HepG2 (cell line): Measurements from ENCODE around the gene YY1. TPM values are rescaled to one million over a fixed set of nuclear protein-coding genes. Genes with fewer than 3 reads are reported as not detected.

ENCODE experiments used
- EED ChIP-seq: sonication (generic); formaldehyde crosslinking; IDR thresholded peaks from 2 replicates; pipeline ENCODE4 v1.5.0; 2020; ENCODE audit warnings: mild to moderate bottlenecking, missing genetic modification reagents
- EHMT2 ChIP-seq: fragments of 200-600 bp; sonication (generic); IDR thresholded peaks from 2 replicates; pipeline ENCODE4 v1.7.0; 2017; ENCODE audit warnings: antibody characterized with exemption, low read depth, low read length, borderline replicate concordance
- ETV5 ChIP-seq: IDR thresholded peaks from 2 replicates; pipeline ENCODE4 v1.6.1; 2018; ENCODE audit warnings: missing biosample characterization, missing genetic modification reagents, inconsistent platforms, borderline replicate concordance
- HNF4A ChIP-seq: sonication (generic); formaldehyde crosslinking; IDR thresholded peaks from 2 replicates; pipeline ENCODE4 v1.4.0; 2020; ENCODE audit warnings: missing genetic modification reagents
- NAIF1 ChIP-seq: sonication (generic); formaldehyde crosslinking; IDR thresholded peaks from 2 replicates; pipeline ENCODE4 v1.5.0; 2020; ENCODE audit warnings: mild to moderate bottlenecking, missing genetic modification reagents, borderline replicate concordance
- PRMT3 ChIP-seq: sonication (generic); formaldehyde crosslinking; IDR thresholded peaks from 2 replicates; pipeline ENCODE4 v1.8.1; 2022; ENCODE audit warnings: low read depth, mild to moderate bottlenecking, moderate library complexity, missing genetic modification reagents, borderline replicate concordance
- RFXANK ChIP-seq: IDR thresholded peaks from 2 replicates; pipeline ENCODE4 v1.6.1; 2016
- ZBTB7B ChIP-seq: sonication (generic); formaldehyde crosslinking; IDR thresholded peaks from 2 replicates; pipeline ENCODE4 v1.4.0; 2020; ENCODE audit warnings: missing genetic modification reagents
- ZNF331 ChIP-seq: sonication (generic); formaldehyde crosslinking; IDR thresholded peaks from 2 replicates; pipeline ENCODE4 v1.4.0; 2020; ENCODE audit warnings: missing genetic modification reagents
- ZNF350 ChIP-seq: sonication (generic); formaldehyde crosslinking; IDR thresholded peaks from 2 replicates; pipeline ENCODE4 v1.4.0; 2020; ENCODE audit warnings: mild to moderate bottlenecking, low read depth, missing genetic modification reagents, borderline replicate concordance
- polyA plus RNA-seq, 8 experiments: library from polyadenylated mRNA; depleted of rRNA in 3 of 8; stranded (reverse) in 7 of 8; unstranded in 1 of 8; fragments of >200 nt; fragmentation: Illumina TruSeq in 4 of 8; extraction: Trizol in 4 of 8; gene quantifications; 2 replicates each; pipeline versions ENCODE4 v1.2.1 to v1.2.3, GENCODE V29; 2011 to 2016; ENCODE audit warnings: low read depth in 4 of 8, missing spikeins in 1 of 8, mixed read lengths in 1 of 8; ENCODE audit not compliant: insufficient read depth in 1 of 8
- total RNA-seq, 5 experiments: library from RNA; depleted of rRNA; stranded (reverse); fragments of >200 nt; fragmentation: Illumina TruSeq; extraction: Trizol; gene quantifications; 2 replicates each; pipeline ENCODE4 v1.2.3, GENCODE V29; 2016; ENCODE audit warnings: low read depth in 1 of 5
- TF ChIP-seq, protein P1 (sequence below): sonication (generic); formaldehyde crosslinking; IDR thresholded peaks from 2 replicates; pipeline ENCODE4 v1.5.0; 2020; ENCODE audit warnings: mild to moderate bottlenecking, missing genetic modification reagents, borderline replicate concordance
- TF ChIP-seq, protein P2 (sequence below): sonication (generic); formaldehyde crosslinking; IDR thresholded peaks from 2 replicates; pipeline ENCODE4 v1.8.0; 2022; ENCODE audit warnings: mild to moderate bottlenecking, missing genetic modification reagents; ENCODE audit not compliant: insufficient replicate concordance
- TF ChIP-seq, protein P3 (sequence below): sonication (generic); formaldehyde crosslinking; conservative IDR thresholded peaks from 2 replicates; pipeline ENCODE4 v1.4.0; 2020; ENCODE audit warnings: missing genetic modification reagents
- TF ChIP-seq, protein P4 (sequence below): sonication (generic); formaldehyde crosslinking; IDR thresholded peaks from 2 replicates; pipeline ENCODE4 v1.4.0; 2020; ENCODE audit warnings: low read depth, mild to moderate bottlenecking, missing genetic modification reagents
- TF ChIP-seq, protein P5 (sequence below): IDR thresholded peaks from 2 replicates; pipeline ENCODE4 v1.6.1; 2016; ENCODE audit warnings: low read depth, borderline replicate concordance

The YY1 gene
- total and polyA plus RNA-seq, 2 of the 13 experiments (the other 11 are each of a cell fraction or from before 2014, with no cell fraction given), result 29.4 to 68.1 TPM

DNA sequence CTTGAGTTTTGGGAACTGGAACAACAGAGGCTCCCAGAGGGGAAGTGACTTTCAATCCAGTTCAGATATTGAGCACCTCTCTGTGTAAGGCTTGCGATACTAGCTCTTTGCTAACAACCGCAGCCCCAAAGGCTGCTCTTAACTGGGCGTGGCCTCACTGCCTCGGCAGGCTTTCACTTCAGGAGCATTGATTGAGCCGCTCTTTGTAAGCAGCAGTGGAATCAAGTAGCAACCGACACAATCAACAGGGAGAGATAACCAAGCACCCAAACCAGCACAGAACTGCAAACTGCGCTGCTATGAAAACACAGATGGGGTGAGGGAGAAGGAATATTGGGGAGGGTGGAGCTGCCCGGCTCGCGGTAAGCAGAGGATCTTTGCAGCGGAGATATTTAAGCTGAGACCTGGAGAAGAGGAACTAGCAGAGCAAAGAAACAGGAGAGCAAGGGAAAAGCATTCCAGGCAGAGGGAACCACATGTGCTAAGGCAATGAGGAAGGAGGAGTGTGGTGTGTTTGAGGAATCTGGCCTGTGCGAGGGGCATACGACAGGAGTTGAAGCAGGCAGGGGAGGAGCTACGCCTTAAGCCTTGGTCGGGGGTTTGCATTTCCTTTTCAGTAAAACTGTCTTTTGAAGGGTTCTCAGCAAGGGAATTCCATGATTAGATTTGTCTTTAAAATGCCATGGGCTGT lies 17.3 kb upstream of the YY1 start (continued):
- TF ChIP-seq, protein P1, sequence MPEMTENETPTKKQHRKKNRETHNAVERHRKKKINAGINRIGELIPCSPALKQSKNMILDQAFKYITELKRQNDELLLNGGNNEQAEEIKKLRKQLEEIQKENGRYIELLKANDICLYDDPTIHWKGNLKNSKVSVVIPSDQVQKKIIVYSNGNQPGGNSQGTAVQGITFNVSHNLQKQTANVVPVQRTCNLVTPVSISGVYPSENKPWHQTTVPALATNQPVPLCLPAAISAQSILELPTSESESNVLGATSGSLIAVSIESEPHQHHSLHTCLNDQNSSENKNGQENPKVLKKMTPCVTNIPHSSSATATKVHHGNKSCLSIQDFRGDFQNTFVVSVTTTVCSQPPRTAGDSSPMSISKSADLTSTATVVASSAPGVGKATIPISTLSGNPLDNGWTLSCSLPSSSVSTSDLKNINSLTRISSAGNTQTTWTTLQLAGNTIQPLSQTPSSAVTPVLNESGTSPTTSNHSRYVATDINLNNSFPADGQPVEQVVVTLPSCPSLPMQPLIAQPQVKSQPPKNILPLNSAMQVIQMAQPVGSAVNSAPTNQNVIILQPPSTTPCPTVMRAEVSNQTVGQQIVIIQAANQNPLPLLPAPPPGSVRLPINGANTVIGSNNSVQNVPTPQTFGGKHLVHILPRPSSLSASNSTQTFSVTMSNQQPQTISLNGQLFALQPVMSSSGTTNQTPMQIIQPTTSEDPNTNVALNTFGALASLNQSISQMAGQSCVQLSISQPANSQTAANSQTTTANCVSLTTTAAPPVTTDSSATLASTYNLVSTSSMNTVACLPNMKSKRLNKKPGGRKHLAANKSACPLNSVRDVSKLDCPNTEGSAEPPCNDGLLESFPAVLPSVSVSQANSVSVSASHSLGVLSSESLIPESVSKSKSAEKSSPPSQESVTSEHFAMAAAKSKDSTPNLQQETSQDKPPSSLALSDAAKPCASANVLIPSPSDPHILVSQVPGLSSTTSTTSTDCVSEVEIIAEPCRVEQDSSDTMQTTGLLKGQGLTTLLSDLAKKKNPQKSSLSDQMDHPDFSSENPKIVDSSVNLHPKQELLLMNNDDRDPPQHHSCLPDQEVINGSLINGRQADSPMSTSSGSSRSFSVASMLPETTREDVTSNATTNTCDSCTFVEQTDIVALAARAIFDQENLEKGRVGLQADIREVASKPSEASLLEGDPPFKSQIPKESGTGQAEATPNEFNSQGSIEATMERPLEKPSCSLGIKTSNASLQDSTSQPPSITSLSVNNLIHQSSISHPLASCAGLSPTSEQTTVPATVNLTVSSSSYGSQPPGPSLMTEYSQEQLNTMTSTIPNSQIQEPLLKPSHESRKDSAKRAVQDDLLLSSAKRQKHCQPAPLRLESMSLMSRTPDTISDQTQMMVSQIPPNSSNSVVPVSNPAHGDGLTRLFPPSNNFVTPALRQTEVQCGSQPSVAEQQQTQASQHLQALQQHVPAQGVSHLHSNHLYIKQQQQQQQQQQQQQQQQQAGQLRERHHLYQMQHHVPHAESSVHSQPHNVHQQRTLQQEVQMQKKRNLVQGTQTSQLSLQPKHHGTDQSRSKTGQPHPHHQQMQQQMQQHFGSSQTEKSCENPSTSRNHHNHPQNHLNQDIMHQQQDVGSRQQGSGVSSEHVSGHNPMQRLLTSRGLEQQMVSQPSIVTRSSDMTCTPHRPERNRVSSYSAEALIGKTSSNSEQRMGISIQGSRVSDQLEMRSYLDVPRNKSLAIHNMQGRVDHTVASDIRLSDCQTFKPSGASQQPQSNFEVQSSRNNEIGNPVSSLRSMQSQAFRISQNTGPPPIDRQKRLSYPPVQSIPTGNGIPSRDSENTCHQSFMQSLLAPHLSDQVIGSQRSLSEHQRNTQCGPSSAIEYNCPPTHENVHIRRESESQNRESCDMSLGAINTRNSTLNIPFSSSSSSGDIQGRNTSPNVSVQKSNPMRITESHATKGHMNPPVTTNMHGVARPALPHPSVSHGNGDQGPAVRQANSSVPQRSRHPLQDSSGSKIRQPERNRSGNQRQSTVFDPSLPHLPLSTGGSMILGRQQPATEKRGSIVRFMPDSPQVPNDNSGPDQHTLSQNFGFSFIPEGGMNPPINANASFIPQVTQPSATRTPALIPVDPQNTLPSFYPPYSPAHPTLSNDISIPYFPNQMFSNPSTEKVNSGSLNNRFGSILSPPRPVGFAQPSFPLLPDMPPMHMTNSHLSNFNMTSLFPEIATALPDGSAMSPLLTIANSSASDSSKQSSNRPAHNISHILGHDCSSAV, result no peak
- TF ChIP-seq ZBTB7B (CRISPR knock-in tag) (no peak), ZNF331 (CRISPR knock-in tag) (no peak), EHMT2 (no peak), NAIF1 (CRISPR knock-in tag) (no peak), EED (CRISPR knock-in tag) (no peak), HNF4A (no peak), RFXANK (CRISPR knock-in tag) (no peak), ETV5 (CRISPR knock-in tag) (no peak; the same call in 1 of the 2 replicates), ZNF350 (CRISPR knock-in tag) (peak; percentile 60; the same call in 1 of the 2 replicates), PRMT3 (CRISPR knock-in tag) (no peak)
- TF ChIP-seq, protein P2, sequence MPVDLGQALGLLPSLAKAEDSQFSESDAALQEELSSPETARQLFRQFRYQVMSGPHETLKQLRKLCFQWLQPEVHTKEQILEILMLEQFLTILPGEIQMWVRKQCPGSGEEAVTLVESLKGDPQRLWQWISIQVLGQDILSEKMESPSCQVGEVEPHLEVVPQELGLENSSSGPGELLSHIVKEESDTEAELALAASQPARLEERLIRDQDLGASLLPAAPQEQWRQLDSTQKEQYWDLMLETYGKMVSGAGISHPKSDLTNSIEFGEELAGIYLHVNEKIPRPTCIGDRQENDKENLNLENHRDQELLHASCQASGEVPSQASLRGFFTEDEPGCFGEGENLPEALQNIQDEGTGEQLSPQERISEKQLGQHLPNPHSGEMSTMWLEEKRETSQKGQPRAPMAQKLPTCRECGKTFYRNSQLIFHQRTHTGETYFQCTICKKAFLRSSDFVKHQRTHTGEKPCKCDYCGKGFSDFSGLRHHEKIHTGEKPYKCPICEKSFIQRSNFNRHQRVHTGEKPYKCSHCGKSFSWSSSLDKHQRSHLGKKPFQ (CRISPR knock-in tag), result peak; percentile 35
- TF ChIP-seq, protein P3, sequence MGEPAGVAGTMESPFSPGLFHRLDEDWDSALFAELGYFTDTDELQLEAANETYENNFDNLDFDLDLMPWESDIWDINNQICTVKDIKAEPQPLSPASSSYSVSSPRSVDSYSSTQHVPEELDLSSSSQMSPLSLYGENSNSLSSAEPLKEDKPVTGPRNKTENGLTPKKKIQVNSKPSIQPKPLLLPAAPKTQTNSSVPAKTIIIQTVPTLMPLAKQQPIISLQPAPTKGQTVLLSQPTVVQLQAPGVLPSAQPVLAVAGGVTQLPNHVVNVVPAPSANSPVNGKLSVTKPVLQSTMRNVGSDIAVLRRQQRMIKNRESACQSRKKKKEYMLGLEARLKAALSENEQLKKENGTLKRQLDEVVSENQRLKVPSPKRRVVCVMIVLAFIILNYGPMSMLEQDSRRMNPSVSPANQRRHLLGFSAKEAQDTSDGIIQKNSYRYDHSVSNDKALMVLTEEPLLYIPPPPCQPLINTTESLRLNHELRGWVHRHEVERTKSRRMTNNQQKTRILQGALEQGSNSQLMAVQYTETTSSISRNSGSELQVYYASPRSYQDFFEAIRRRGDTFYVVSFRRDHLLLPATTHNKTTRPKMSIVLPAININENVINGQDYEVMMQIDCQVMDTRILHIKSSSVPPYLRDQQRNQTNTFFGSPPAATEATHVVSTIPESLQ, result no peak
- TF ChIP-seq, protein P4, sequence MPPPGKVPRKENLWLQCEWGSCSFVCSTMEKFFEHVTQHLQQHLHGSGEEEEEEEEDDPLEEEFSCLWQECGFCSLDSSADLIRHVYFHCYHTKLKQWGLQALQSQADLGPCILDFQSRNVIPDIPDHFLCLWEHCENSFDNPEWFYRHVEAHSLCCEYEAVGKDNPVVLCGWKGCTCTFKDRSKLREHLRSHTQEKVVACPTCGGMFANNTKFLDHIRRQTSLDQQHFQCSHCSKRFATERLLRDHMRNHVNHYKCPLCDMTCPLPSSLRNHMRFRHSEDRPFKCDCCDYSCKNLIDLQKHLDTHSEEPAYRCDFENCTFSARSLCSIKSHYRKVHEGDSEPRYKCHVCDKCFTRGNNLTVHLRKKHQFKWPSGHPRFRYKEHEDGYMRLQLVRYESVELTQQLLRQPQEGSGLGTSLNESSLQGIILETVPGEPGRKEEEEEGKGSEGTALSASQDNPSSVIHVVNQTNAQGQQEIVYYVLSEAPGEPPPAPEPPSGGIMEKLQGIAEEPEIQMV (CRISPR knock-in tag), result no peak
- TF ChIP-seq, protein P5, sequence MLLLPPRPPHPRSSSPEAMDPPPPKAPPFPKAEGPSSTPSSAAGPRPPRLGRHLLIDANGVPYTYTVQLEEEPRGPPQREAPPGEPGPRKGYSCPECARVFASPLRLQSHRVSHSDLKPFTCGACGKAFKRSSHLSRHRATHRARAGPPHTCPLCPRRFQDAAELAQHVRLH, result no peak
